Activated CD8-positive, alpha-beta memory T cell treated with anti-CD3 and anti-CD28 coated beads for 48 hours (primary cell): Measurements from ENCODE around the gene ANTXR1.
"Not testable (repeated sequence)": the region's sequence is repeated elsewhere in the genome, so short reads cannot be mapped to it uniquely, and the experiment has no call there.

Experiments used
- DNase-seq, 3 experiments: peaks; one replicate each; pipeline ENCODE4 v3.0.0-alpha.2; 2020; ENCODE audit warnings: low read depth in 2 of 3, low spot score in 2 of 3

ANTXR1 gene

GRCh38 chr2:69226903-69227302, 213.9 kb downstream of the ANTXR1 start:
- DNase-seq = no peak

- DNase-seq = no peak
Measured at GRCh38 chr2:69227716-69228115, 214.7 kb downstream of the ANTXR1 start.

GRCh38 chr2:69230946-69231345, 218.0 kb downstream of the ANTXR1 start:
- not testable (repeated sequence) for DNase-seq

- no peak for DNase-seq
Measured at GRCh38 chr2:69231612-69232277, 218.8 kb downstream of the ANTXR1 start.

GRCh38 chr2:69235835-69236234, 222.9 kb downstream of the ANTXR1 start:
- not testable (repeated sequence) for DNase-seq

- DNase-seq = no peak
Measured at GRCh38 chr2:69237070-69237670, 224.2 kb downstream of the ANTXR1 start.

- no peak for DNase-seq
Measured at GRCh38 chr2:69238449-69239031, 225.6 kb downstream of the ANTXR1 start.

GRCh38 chr2:69241093-69241492, 228.1 kb downstream of the ANTXR1 start:
- no peak for DNase-seq

GRCh38 chr2:69241664-69242514, 228.9 kb downstream of the ANTXR1 start:
- no peak for DNase-seq

GRCh38 chr2:69242651-69243051, 229.7 kb downstream of the ANTXR1 start:
- no peak for DNase-seq

- no peak for DNase-seq
Measured at GRCh38 chr2:69243652-69244051, 230.7 kb downstream of the ANTXR1 start.

- DNase-seq = no peak
Measured at GRCh38 chr2:69244882-69245281, 231.9 kb downstream of the ANTXR1 start.

GRCh38 chr2:69247583-69247982, 234.6 kb downstream of the ANTXR1 start:
- no peak for DNase-seq

- DNase-seq = no peak
Measured at GRCh38 chr2:69248232-69248631, 235.3 kb downstream of the ANTXR1 start.

GRCh38 chr2:69250981-69251380, 238.0 kb downstream of the ANTXR1 start:
- no peak for DNase-seq

GRCh38 chr2:69251943-69252342, 239.0 kb downstream of the ANTXR1 start:
- DNase-seq = no peak

- no peak for DNase-seq
Measured at GRCh38 chr2:69253112-69253511, 240.1 kb downstream of the ANTXR1 start.

- no peak for DNase-seq
Measured at GRCh38 chr2:69253611-69254301, 240.8 kb downstream of the ANTXR1 start.

- no peak for DNase-seq
Measured at GRCh38 chr2:69255760-69256159, 242.8 kb downstream of the ANTXR1 start.

- DNase-seq = not testable (repeated sequence)
Measured at GRCh38 chr2:69259994-69260591, 247.1 kb downstream of the ANTXR1 start.

GRCh38 chr2:69260666-69261065, 247.7 kb downstream of the ANTXR1 start:
- DNase-seq = no peak
